ENCODE data around the gene SCARB1.

SCARB1 gene

GRCh38 chr12:124774462-124775167 lies 89.0 kb downstream of the SCARB1 start:
- DNase-seq (ENCODE audit: low read depth) = peak; percentile 60

DNA sequence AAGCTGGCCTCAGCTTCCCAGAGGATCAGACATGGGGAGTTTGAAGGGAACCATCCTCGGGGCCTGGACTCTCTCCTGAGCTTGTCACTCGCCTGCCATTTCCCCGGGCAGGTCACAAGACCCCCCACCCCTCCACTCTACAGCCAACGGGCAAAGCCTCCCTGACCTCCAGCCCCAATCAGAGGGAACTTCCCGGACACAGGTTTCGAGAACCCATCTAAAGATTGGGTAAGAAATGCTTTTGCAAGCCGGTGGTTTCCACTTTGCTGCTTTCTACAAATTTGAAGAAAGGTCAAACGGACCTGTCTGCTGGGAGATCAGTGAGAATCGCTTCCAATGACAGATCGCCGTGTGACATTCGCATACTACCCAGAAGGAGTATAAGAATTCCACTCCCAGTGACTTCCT lies 89.6 kb downstream of the SCARB1 start:
- DNase-seq (ENCODE audit: low read depth) = no peak

DNA sequence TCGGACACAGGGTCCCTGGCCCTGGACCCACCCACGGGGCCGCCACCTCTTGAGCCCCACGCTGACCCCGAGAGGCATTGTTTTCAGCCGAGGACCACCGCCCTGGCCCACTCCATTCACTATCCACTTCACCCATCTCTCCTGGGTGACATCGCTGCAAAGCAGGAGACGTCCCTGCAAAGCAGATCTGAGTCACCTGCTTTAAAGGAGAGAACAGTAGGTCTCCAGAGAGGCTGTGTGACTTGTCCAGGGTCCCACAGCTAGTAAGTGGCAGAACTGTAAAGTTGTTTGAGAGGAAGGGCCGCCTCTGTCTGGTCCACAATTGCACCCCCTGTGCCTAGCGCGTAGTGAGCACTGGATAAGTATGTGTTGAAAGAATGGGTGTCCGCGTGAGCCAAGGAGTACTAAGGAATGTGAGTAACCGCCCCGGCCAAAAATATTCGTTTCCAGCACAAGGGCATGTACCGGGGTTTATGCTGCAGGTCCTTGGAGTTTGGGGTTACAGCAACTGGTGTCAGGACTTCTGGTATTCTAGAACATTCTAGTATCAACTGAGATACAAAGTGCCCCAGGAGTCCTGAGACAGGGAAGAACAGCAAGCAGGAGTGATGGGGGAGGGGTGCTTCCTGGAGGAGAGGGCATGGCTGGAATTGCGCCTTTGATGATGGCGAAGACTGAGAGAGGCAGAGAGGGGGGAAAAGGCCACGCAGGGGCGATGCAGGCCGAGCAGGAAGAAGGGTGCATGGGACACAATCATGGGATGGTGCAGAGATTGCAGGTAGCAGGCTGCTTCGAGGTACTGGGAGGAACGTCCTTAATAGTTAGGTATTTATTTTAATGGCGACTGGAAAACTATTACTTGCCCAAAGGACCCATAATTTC lies 91.1 kb downstream of the SCARB1 start:
- DNase-seq (ENCODE audit: low read depth) = no peak

GRCh38 chr12:124771462-124772288 lies 92.0 kb downstream of the SCARB1 start:
- DNase-seq (ENCODE audit: low read depth) = peak; percentile 80

DNA sequence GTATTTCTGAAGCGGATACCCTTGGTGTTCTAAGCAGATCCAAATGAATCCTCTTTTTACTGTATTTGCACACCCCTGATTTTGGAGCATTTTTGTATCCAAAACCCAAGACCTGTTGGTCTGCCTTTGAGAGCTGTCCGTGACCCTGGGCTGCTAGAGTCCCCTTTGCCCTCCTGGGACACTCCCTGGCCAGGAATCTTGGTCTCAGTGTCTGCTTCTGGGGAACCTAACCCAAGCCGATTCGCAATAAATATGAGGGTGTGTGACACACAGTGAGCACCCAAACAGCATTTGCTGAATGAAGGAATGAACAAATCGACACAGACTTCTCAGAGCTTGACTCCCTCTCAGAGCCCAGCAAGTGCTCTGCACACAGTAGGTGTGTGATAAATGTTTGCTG lies 92.9 kb downstream of the SCARB1 start:
- DNase-seq (ENCODE audit: low read depth) = no peak

DNA sequence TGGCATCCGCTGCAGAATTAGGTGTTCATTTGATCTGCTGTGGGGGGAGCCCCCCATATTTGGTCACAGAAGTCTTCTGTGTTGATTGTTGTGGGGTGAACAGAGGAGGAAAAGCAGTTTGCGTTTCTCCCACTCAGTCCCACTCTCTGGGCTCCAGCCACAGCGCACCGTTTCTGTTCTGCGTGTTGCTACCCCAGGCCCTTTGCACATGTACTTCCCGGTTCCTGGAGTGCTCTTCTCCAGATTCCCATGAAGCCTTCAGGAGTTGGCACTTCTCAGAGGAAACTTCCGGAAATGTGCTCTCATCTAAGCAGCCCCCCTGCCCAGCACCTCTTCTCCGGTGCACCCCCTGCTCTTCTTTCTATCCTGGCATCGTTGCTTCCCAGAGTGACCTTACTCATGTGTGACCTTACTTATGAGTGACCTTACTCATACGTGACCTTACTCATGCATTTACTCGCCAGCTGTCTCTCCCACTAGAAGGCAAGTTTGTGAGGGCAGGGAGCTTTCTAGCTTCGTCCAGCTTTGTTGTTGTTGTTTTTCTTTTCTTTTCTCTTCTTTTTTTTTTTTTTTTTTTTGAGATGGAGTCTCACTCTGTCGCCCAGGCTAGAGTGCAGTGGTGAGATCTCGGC lies 93.7 kb downstream of the SCARB1 start:
- DNase-seq (ENCODE audit: low read depth) = no peak

DNA sequence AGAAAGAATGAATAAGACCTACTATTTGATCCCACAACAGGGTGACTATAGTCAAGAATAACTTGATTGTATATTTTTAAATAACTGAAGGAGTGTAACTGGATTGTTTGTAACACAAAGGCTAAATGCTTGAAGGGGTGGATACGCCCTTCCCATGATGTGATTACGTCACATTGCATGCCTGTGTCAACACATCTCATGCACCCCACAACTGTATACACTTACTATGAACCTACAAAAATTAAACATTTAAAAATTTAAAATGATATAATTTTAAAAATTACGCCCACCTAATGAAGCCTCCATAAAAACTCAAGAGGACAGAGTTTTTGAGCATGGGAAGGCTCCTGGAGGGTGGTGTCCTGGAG lies 94.5 kb downstream of the SCARB1 start:
- DNase-seq (ENCODE audit: low read depth) = no peak

- DNase-seq (ENCODE audit: low read depth) = no peak
These were observed 95.1 kb downstream of the SCARB1 start for GRCh38 chr12:124768452-124769162.

DNA sequence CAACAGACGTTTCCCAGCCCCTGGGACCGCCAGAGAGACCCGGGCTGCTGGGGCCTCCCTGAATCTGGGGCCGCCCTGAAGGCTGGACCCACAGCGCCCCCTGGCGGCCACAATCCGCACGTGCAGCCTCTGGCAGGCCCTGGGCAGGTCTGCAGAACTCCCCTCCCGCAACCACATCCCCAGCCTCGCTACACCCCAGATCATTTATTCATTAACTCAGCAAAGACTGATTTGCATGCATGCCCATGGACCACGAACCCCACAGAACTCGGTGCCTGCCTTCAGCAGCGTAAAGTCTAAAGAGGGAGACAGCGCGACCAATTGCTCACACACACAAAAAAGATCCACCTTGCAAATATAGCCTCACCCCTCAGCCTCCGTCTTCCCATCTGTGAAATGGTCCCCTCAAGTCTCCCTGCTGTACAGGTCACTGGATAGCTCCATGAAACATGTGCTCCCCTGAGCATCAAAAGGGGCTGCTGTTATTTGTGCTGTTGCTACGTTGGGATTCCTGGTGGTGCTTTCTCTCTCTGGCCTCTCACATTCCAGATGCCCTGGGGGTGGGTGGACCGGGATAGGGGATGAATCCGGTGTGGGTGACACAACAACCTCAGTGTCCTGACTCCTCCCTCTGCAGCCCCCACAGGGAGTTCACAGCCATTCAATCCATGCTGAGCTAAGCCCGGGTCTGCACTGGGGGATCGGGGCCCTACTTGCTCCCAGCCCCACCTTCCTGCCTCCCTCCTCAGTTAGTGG lies 96.4 kb downstream of the SCARB1 start:
- DNase-seq (ENCODE audit: low read depth) = peak; percentile 76

DNA sequence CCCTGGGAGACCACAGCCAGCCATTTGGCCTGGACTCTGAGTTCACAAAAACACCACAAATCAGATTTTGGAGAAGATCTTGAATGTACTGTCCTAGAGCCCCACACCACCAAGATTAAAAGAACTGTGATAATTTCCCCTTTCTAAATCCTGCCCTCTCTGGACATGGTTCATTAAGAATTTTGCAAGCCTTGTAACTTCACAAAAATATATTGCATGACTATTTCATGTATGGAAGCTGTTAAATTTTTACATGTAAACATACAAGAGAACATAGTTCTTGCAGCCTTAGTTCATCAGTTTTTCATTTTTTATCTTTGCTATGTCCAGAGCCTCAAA lies 97.0 kb downstream of the SCARB1 start:
- no peak for DNase-seq (ENCODE audit: low read depth)

GRCh38 chr12:124765581-124766489 lies 97.8 kb downstream of the SCARB1 start:
- no peak for DNase-seq (ENCODE audit: low read depth)

- DNase-seq (ENCODE audit: low read depth) = no peak
These were observed 98.6 kb downstream of the SCARB1 start for GRCh38 chr12:124764870-124765580.

- no peak for DNase-seq (ENCODE audit: low read depth)
These were observed 99.2 kb downstream of the SCARB1 start for GRCh38 chr12:124764451-124764850.

GRCh38 chr12:124763594-124763979 lies 100.1 kb downstream of the SCARB1 start:
- DNase-seq (ENCODE audit: low read depth) = no peak

DNA sequence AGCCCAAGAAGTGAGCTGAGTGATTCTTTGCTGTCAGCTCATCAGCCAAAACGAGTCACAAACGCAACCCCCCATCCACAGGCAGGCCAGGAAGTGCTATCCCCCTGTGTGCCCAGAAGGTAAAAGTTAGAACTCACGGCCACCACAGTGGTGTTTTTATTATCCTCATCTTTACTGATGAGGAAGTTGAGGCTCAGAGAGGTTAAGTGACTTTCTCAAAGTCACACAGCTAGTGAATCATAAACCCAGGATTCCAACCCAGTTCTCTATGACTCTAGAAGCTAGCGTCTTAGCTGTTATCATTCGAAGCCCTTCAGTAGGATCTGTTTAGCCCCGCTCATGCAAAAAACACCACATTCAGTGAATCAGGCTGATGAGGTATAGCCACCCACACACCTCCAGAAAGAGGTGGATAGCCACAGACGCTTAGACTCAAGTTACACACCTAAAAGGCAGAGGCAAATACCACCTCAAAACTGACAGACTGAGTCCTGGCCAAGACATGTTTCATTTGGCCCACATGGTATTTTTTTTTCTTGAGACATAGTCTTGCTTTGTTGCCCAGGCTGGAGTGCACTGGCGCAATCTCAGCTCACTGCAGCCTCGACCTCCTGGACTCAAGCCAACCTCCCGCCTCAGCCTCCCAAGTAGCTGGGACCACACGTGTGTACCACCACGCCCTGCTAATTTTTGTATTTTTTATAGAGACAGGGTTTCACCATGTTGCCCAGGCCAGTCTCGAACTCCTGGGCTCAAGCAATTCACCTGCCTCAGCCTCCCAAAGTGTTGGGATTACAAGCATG lies 100.7 kb downstream of the SCARB1 start:
- DNase-seq (ENCODE audit: low read depth) = no peak

DNA sequence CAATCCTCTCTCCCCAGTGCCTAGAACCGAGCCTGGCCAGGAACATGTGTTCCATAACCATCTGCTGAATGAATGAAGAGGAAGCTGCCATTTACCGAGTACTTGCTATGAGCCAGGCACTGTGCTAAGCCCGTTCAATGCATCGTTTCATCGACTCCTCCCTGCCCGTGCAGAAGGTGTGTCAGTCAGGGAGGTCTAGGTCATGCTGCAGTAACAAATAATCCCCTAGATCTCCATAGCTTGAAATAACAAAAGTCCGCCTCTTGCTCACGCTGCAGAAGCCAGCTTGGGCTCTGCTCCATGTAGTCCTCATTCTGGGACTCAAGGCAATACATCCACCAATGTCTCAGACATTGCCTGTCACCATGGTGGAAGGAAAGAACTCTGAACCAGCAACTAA lies 101.3 kb downstream of the SCARB1 start:
- no peak for DNase-seq (ENCODE audit: low read depth)

DNA sequence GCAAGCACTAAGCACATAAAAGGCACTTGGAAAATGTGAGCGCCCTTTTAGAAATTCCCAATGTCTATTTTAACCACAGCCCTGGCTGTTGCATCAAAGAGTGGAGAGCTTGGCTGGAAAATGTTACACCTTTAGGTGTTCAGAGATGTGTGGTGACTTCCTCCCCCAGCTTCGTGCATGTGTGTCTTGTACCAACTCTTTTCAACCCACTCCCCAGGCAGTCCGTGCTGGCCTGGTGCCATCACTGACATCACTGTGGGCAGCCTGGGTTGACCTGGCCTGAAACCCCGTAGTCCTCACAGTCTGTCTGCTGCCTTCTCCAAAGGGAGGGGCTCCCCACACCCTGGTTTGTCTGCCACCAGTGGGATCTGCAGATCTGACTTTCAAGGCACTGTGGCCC lies 101.8 kb downstream of the SCARB1 start:
- no peak for DNase-seq (ENCODE audit: low read depth)

- no peak for DNase-seq (ENCODE audit: low read depth)
These were observed 102.6 kb downstream of the SCARB1 start for GRCh38 chr12:124761056-124761455.

Data from stimulated activated CD8-positive, alpha-beta memory T cell treated with anti-CD3 and anti-CD28 coated beads, Interleukin-4, amount 100 ng/mL, for 24 hours (primary cell).